ENCODE results near the gene RPL5.

GRCh38 chr1:92851729-92852128, 19.9 kb downstream of the RPL5 start:
- TF ChIP-seq ZNF331 (CRISPR knock-in tag; IDR thresholded peaks at IDR 0.05; ENCODE audit: low read depth) (no peak), CTCF (conservative IDR thresholded peaks at IDR 0.05; ENCODE audit: low read depth in 2 of 2) (no peak), EZH2 (IDR thresholded peaks at IDR 0.05; ENCODE audit: low read depth, unreplicated experiment) (no peak), POLR2AphosphoS5 (IDR thresholded peaks at IDR 0.05; ENCODE audit: low read depth) (no peak), JUNB (IDR thresholded peaks at IDR 0.05; ENCODE audit: unreplicated experiment) (no peak), ETS1 (IDR thresholded peaks at IDR 0.05) (no peak), STAT1 (IDR thresholded peaks at IDR 0.05; ENCODE audit: unreplicated experiment) (no peak), CREB1 (CRISPR knock-in tag; IDR thresholded peaks at IDR 0.05; ENCODE audit: low read depth) (no peak), EZH2phosphoT487 (IDR thresholded peaks at IDR 0.05; ENCODE audit: unreplicated experiment) (no peak), NANOG (IDR thresholded peaks at IDR 0.05; ENCODE audit: borderline replicate concordance) (no peak), REST (IDR thresholded peaks at IDR 0.05; ENCODE audit: unreplicated experiment) (no peak)

Measured in GM23338 (cell line).